Measurements from ENCODE around the gene GLYATL3.
A peak's percentile ranks its signal among the peaks of the same experiment; 100 is the strongest.
"Not testable (repeated sequence)": the region's sequence is repeated elsewhere in the genome, so short reads cannot be mapped to it uniquely, and the experiment has no call there.

The GLYATL3 gene
- total RNA-seq, result 0 to 0.07 (median 0) reads per million in 9 experiments

DNA sequence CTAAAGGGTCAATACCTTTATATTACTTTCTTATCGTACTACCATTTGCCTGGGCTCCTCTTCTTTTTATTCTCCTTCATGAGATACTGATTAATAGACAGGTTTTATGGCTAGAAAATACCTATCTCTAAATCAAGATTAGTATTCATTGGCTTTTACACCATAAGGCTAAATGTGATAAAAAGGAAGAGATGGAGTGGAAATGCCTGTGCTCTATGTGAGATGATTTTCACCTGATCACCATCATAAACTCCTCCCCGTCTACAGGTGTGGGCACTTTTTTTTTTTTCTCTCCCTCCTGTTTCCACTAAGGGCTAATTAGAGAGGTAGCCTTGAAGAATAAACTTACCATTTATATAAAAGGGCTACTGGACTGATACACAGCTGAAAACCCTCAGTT lies at the start of gene GLYATL3:
Gene GLYATL3, plus strand, starts transcription at position 301 of the 400 bp plus-strand sequence. CDS start 12,068 bp downstream, outside the sequence.
- Mint-ChIP-seq H3K36me3 (ENCODE audit: insufficient read depth) (no peaks in the 10 kb centered on the region), H3K27me3 (peaks cover 0 to 8% of the 10 kb centered on the region in 2 donors), H3K27ac (no peak within 1 kb of the TSS), H3K4me3 (no peak within 1 kb of the TSS), H3K9me3 (no peaks in the 10 kb centered on the region), H3K4me1 (ENCODE audit: low read depth in 2 of 2) (no peaks in the 10 kb centered on the region)
- DNase-seq, result no peak
- no peak for ATAC-seq (replicated peaks)

DNA sequence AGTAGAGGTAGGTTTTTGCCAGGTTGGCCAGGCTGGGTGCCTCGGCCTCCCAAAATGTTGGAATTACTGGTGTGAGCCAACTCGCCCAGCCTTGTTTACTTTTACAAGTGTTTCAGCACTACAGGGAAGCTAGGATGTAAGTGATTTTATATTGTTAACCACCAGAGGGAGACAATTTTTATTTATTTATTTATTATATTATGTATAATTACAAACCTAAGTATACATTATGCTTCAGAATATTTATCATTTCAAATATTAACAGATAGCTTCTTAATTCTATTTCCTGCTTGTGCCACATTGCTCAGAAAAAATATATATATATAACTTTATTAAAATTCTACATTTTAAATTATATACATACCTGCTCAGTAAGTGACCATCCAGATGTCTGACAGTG lies 46.5 kb upstream of the GLYATL3 start:
- peaks cover 31% of the 10 kb centered on the region for H3K36me3 Mint-ChIP-seq (ENCODE audit: insufficient read depth)
- H3K27me3 Mint-ChIP-seq, result no peaks in the 10 kb centered on the region
- H3K27ac Mint-ChIP-seq, result no peak overlapping the region
- no peak overlapping the region for H3K4me3 Mint-ChIP-seq
- H3K4me1 Mint-ChIP-seq (ENCODE audit: low read depth in 2 of 2), result no peaks in the 10 kb centered on the region
- DNase-seq (no peak), ATAC-seq (replicated peaks) (no peak)
- H3K9me3 Mint-ChIP-seq, result no peaks in the 10 kb centered on the region

DNA sequence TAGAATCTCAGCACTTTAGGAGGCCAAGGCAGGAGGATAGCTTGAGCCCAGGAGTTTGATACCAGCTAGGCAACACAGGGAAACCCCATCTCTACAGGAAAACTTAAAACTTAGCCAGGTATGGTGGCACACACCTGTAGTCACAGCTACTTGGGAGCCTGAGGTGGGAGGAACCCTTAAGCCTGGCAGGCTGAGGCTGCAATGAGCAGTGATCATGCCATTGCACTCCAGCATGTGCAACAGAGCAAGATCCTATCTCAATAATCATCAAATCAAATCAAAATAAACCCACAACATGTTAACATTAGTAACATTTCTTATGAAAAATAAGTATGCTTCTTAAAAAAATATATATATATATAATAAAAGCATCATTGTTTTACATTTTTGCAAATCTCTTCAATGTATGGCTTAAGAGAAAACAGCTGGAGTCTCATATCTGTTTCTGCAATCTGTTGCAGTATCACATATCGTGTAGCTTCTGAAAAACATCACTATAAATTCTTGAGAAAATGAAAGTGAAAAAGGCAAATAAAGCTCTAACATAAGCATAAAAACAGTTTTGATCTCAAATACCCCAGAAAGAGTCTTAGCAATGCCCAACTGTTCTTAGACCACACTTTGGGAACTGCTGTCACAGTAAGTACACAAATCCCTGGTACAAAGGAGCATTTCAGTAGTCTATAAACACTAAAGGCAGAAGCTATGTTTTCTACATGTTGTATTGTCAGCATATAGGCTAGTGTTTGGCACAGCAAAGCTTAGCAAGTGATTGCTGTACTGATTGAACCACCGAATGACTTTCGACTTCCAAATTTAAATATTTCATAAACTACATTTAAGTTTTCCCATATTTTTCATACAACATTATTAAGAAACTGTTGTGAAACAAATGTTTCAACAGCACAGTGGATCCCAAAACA lies 44.7 kb upstream of the GLYATL3 start:
- ATAC-seq (replicated peaks), result no peak
- no peaks in the 10 kb centered on the region for H3K9me3 Mint-ChIP-seq
- H3K4me3 Mint-ChIP-seq, result no peak overlapping the region
- H3K36me3 Mint-ChIP-seq (ENCODE audit: insufficient read depth), result peaks cover 14% of the 10 kb centered on the region
- no peaks in the 10 kb centered on the region for H3K27me3 Mint-ChIP-seq
- H3K27ac Mint-ChIP-seq, result no peak overlapping the region
- DNase-seq, result no peak
- peaks cover 0 to 9% of the 10 kb centered on the region in 2 donors for H3K4me1 Mint-ChIP-seq (ENCODE audit: low read depth in 2 of 2)

DNA sequence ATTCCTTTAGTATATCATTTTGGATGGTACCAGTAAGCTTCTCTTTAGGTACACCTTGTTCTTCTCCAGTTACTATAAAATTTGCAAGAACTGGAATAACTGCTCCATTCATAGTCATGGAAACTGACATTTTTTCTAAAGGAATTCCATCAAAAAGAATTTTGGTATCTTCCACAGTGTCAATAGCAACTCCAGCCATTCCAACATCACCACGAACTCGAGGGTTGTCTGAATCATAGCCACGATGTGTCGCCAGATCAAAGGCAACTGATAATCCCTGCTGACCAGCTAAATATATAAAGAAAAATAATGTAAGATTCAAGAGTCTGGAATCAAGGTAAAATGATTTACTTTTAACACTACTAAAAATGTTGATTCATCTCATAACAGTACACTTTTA lies 42.0 kb upstream of the GLYATL3 start:
- no peak overlapping the region for H3K4me3 Mint-ChIP-seq
- no peaks in the 10 kb centered on the region for H3K27me3 Mint-ChIP-seq
- H3K27ac Mint-ChIP-seq, result no peak overlapping the region
- no peak for ATAC-seq (replicated peaks)
- DNase-seq, result no peak
- H3K36me3 Mint-ChIP-seq (ENCODE audit: insufficient read depth), result peaks cover 12% of the 10 kb centered on the region
- no peaks in the 10 kb centered on the region for H3K9me3 Mint-ChIP-seq
- H3K4me1 Mint-ChIP-seq (ENCODE audit: low read depth in 2 of 2), result peaks cover 10 to 22% of the 10 kb centered on the region in 2 donors

DNA sequence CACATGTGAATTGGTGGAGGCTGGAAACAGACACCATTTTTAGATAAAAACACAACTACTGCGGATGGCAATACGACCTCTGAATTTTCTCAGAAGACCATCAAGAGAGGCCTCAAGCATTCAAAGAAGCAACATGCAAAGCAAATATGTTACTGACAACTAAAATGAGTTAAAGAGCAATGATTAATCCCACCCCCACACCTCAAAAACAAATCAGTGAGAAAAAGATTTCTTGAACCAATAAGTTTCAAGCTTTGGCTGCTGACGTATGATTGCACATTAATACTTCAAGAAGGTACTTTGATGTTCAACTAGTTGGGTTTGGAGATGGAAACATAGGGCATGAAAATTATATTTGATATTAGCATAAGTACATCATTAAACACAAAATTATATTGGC lies 37.7 kb upstream of the GLYATL3 start:
- H3K36me3 Mint-ChIP-seq (ENCODE audit: insufficient read depth), result peaks cover 15% of the 10 kb centered on the region
- no peak for ATAC-seq (replicated peaks)
- no peaks in the 10 kb centered on the region for H3K9me3 Mint-ChIP-seq
- peaks cover 24 to 38% of the 10 kb centered on the region in 2 donors for H3K4me1 Mint-ChIP-seq (ENCODE audit: low read depth in 2 of 2)
- no peaks in the 10 kb centered on the region for H3K27me3 Mint-ChIP-seq
- peak overlapping the region; percentile 90 to 93 for H3K4me3 Mint-ChIP-seq
- peak overlapping the region; percentile 96 to 99 for H3K27ac Mint-ChIP-seq
- no peak for DNase-seq

DNA sequence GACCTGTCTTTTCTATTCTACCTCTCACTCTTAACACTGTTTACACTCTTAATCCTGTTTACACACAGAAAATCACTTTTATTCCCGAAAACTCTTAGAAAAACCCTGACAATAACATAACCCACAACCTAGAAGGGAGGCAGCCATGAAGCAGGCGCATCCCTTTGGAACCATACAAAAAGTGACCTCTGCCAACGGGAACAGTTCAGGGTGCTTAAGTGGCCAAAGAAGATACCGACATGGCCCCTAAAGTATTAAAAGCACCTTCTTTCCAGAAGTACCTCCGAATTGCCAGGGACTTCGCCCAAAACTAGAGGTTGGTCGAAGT lies 37.2 kb upstream of the GLYATL3 start:
- DNase-seq, result no peak
- peaks cover 15% of the 10 kb centered on the region for H3K36me3 Mint-ChIP-seq (ENCODE audit: insufficient read depth)
- H3K27me3 Mint-ChIP-seq, result no peaks in the 10 kb centered on the region
- ATAC-seq (replicated peaks), result no peak
- peak overlapping the region; percentile 90 to 93 for H3K4me3 Mint-ChIP-seq
- peak overlapping the region; percentile 96 to 99 for H3K27ac Mint-ChIP-seq
- H3K9me3 Mint-ChIP-seq, result no peaks in the 10 kb centered on the region
- peaks cover 24 to 38% of the 10 kb centered on the region in 2 donors for H3K4me1 Mint-ChIP-seq (ENCODE audit: low read depth in 2 of 2)

DNA sequence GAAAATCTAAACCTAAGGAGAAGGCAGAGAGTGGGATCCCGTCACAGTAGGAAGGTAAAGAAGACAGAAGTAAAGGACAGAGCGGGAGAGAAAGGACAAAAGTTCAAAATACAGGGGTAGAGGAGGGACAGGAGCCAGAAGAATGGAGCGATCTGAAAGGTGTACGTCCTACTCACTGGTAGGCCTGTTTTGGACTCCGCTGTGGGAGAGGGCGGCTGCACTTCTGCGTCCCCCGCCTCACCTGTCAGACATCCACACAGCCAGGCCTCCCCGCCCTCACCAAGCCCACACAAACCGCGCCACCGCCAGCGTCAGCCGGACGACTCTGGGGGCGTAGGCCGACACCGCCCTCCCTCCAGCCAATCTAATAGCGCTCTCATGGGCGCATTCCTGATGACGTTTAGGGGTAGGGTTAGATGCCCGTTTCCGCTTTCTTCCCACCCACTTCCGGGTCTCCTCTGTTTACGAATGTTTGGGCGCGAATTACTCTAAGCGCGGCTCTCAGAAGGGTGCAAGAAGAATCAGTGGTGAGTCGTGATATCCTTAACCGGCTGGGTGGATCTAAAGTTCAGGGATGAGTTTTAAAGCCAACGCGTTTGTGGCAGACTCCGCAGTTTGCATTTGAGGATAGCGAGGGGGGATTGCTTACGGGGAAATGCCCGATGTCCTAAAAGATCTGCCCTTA lies 36.7 kb upstream of the GLYATL3 start, which contains the start of the genes CENPQ and MMUT:
Gene CENPQ, plus strand, starts transcription at position 444 of the 685 bp plus-strand sequence. CDS start 6,807 bp downstream, outside the sequence.
Gene MMUT, minus strand, starts transcription at position 327 of the 685 bp plus-strand sequence. CDS start 3,787 bp downstream, outside the sequence.
- peaks cover 15% of the 10 kb centered on the region for H3K36me3 Mint-ChIP-seq (ENCODE audit: insufficient read depth)
- peak within 1 kb of the TSS; percentile 90 to 93 for H3K4me3 Mint-ChIP-seq
- DNase-seq (peak; percentile 86 to 97 (median 87)), ATAC-seq (replicated peaks) (peak; percentile 98)
- H3K27ac Mint-ChIP-seq, result peak within 1 kb of the TSS; percentile 96 to 99
- no peaks in the 10 kb centered on the region for H3K27me3 Mint-ChIP-seq
- peaks cover 25 to 38% of the 10 kb centered on the region in 2 donors for H3K4me1 Mint-ChIP-seq (ENCODE audit: low read depth in 2 of 2)
- H3K9me3 Mint-ChIP-seq, result no peaks in the 10 kb centered on the region

DNA sequence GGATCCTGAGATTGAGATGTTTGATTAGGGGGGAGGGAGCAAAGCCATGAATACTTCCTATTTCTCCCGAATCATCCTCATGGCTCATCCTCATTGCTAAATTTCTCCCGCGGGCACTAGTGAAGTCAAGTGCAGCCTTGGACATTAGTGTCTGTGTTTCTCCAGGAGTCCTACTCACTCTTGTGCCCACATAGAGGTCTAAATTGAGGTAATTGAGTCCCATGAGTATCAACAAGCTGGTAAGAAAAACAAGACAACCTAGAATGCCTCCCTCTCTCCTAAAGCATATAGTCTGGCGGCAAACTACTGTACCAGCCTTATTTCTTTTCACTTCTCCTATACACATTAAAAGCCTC lies 36.1 kb upstream of the GLYATL3 start:
- Mint-ChIP-seq H3K4me1 (ENCODE audit: low read depth in 2 of 2) (peaks cover 25 to 38% of the 10 kb centered on the region in 2 donors), H3K27me3 (no peaks in the 10 kb centered on the region), H3K9me3 (no peaks in the 10 kb centered on the region), H3K27ac (peak overlapping the region; percentile 96 to 99), H3K36me3 (ENCODE audit: insufficient read depth) (peaks cover 15% of the 10 kb centered on the region), H3K4me3 (peak overlapping the region; percentile 90 to 93)
- DNase-seq (no peak), ATAC-seq (replicated peaks) (no peak)

DNA sequence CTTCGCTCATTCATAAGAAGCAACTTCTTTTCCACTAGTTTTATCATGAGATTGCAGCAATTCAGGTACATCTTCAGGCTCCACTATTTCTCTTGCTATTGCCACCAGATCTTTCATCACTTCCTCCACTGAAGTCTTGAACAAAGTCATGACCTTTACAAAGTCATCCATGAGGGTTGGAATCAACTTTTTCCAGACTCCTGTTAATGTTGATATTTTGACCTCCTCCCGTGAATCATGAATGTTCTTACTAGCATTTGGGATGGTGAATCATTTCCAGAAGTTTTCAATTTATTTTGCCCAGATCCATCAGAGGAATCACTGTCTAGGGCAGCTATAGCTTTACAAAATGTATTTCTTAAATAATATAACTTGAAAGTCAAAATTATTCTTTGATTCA lies 35.0 kb upstream of the GLYATL3 start:
- peaks cover 15% of the 10 kb centered on the region for H3K36me3 Mint-ChIP-seq (ENCODE audit: insufficient read depth)
- H3K27me3 Mint-ChIP-seq, result no peaks in the 10 kb centered on the region
- ATAC-seq (replicated peaks) (no peak), DNase-seq (no peak)
- peak overlapping the region; percentile 1 to 90 for H3K4me3 Mint-ChIP-seq
- peaks cover 25 to 30% of the 10 kb centered on the region in 2 donors for H3K4me1 Mint-ChIP-seq (ENCODE audit: low read depth in 2 of 2)
- H3K9me3 Mint-ChIP-seq, result no peaks in the 10 kb centered on the region
- peak overlapping the region in 1 of 2 donors; percentile 96 for H3K27ac Mint-ChIP-seq

DNA sequence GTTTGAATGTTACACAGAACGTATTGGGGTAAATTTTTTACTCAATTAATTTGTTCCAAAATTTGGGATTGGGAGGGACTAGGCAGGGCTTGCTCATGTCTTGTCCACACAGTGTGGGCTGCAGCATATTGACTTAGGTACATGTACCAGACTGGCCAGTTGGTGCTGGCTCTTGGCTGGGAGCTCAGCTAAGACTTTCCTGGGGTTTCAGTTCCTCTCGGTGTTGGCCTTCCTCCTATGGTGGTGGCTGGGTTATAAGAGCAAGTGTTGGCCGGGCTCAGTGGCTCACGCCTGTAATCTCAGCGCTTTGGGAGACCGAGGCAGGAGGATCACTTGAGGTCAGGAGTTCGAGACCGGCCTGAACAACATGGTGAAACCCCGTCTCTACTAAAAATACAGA lies 31.7 kb upstream of the GLYATL3 start:
- no peak overlapping the region for H3K4me3 Mint-ChIP-seq
- DNase-seq (no peak), ATAC-seq (replicated peaks) (no peak)
- H3K9me3 Mint-ChIP-seq, result no peaks in the 10 kb centered on the region
- peaks cover 15% of the 10 kb centered on the region for H3K36me3 Mint-ChIP-seq (ENCODE audit: insufficient read depth)
- peaks cover 13 to 14% of the 10 kb centered on the region in 2 donors for H3K4me1 Mint-ChIP-seq (ENCODE audit: low read depth in 2 of 2)
- peak overlapping the region in 1 of 2 donors; percentile 8 for H3K27ac Mint-ChIP-seq
- H3K27me3 Mint-ChIP-seq, result no peaks in the 10 kb centered on the region

DNA sequence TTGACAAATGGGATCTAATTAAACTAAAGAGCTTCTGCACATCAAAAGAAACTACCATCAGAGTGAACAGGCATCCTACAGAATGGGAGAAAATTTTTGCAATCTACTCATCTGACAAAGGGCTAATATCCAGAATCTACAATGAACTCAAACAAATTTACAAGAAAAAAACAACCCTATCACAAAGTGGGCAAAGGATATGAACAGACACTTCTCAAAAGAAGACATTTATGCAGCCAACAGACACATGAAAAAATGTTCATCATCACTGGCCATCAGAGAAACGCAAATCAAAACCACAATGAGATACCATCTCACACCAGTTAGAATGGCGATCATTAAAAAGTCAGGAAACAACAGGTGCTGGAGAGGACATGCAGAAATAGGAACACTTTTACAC lies 23.2 kb upstream of the GLYATL3 start:
- not testable (repeated sequence) for H3K4me3 Mint-ChIP-seq; DNase-seq; H3K27ac Mint-ChIP-seq; H3K27me3 Mint-ChIP-seq; H3K9me3 Mint-ChIP-seq; ATAC-seq (replicated peaks)
- Mint-ChIP-seq H3K36me3 (ENCODE audit: insufficient read depth) (peaks cover 16% of the 10 kb centered on the region), H3K4me1 (ENCODE audit: low read depth in 2 of 2) (peaks cover 0 to 11% of the 10 kb centered on the region in 2 donors)

DNA sequence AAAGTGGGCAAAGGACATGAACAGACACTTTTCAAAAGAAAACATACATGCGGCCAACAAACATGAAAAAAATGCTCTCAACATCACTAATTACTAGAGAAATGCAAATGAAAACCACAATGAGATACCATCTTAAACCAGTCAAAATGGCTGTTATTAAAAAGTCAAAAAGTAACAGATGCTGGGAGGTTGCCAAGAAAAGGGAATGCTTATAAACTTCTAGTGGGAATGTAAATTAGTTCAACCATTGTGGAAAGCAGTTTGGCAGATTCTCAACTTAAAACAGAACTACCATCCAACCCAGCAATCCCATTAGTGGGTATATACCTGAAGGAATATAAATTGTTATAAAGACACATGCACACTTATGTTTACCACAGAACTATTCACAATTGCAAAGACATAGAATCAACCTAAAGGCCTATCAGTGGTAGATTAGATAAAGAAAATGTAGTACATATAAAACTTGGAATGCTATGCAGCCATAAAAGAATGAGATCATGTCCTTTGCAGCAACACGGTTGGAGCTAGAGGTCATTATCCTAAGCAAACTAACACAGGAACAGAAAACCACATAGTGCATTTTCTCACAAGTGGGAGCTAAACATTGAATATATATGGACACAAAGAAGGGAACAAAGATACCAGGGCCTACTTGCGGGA lies 20.3 kb upstream of the GLYATL3 start:
- Mint-ChIP-seq H3K4me3 (no peak overlapping the region), H3K9me3 (no peaks in the 10 kb centered on the region), H3K4me1 (ENCODE audit: low read depth in 2 of 2) (peaks cover 0 to 3% of the 10 kb centered on the region in 2 donors), H3K36me3 (ENCODE audit: insufficient read depth) (peaks cover 2% of the 10 kb centered on the region), H3K27me3 (no peaks in the 10 kb centered on the region), H3K27ac (peak overlapping the region in 1 of 2 donors; percentile 16)
- DNase-seq (no peak), ATAC-seq (replicated peaks) (no peak)

DNA sequence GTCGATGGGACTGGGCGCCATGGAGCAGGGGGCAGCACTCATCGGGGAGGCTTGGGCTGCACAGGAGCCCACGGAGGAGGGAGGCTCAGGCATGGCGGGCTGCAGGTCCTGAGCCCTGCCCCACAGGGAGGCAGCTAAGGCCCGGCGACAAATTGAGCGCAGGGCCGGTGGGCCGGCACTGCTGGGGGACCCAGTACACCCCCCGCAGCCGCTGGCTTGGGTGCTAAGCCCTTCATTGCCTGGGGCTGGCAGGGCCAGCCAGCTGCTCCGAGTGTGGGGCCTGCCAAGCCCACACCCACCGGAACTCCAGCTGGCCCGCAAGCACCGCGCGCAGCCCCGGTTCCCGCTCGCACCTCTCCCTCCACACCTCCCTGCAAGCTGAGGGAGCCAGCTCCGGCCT lies 17.9 kb upstream of the GLYATL3 start:
- H3K9me3 Mint-ChIP-seq; DNase-seq; H3K27ac Mint-ChIP-seq; H3K27me3 Mint-ChIP-seq; H3K4me3 Mint-ChIP-seq; ATAC-seq (replicated peaks); H3K4me1 Mint-ChIP-seq (ENCODE audit: low read depth in 2 of 2); H3K36me3 Mint-ChIP-seq (ENCODE audit: insufficient read depth): not testable (repeated sequence)

Measured in effector memory CD8-positive, alpha-beta T cell (primary cell).